GM21423 (cell line): ENCODE data around the gene WASHC4.

ENCODE experiments used
- ATAC-seq: cut with Tn5 transposase; IDR thresholded peaks from one replicate; pipeline ENCODE4 v1.9.1; 2021; ENCODE audit warnings: mild to moderate bottlenecking, moderate library complexity; ENCODE audit not compliant: unreplicated experiment

Gene WASHC4

GRCh38 chr12:105107494-105108371 lies at the start of gene WASHC4:
TSS of gene WASHC4 (plus strand) at chr12:105107731. CDS start at chr12:105107801, 70 bp downstream.
- peak; percentile 82 for ATAC-seq

GRCh38 chr12:105060715-105061378 lies 46.7 kb upstream of the WASHC4 start:
- no peak for ATAC-seq

DNA sequence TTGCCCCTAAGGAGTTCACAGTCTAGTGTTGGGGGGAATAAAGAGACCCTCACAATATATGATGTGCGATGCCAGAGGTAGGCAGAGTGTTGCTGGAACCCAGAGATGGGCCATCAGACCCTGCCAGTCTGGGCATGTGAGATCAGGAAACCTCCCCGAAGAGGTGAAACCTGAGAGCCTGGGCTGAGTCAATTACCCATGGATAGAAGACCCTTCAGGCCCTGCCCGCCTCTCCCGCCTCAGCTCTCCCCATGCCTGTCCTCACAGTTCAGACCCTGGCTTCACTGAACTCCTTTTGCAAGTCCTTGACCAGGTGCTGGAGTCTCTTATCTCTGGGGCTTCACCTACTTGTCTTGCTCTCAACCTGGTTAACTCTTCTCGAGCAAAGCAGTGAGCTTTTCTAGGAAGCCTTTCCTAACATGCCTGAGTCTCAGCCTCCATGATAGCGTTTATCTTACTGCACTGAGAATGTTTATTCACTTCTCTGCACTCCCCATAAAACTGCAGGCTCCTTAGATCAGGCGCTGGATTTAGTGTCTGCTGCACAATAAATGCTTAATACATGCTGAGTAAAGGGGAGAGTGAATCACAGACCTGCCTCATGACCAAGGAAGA lies 42.9 kb upstream of the WASHC4 start:
- ATAC-seq = no peak

- no peak for ATAC-seq
Observed at GRCh38 chr12:105067511-105068031, 40.0 kb upstream of the WASHC4 start.

GRCh38 chr12:105069936-105070702 lies 37.4 kb upstream of the WASHC4 start:
- no peak for ATAC-seq

DNA sequence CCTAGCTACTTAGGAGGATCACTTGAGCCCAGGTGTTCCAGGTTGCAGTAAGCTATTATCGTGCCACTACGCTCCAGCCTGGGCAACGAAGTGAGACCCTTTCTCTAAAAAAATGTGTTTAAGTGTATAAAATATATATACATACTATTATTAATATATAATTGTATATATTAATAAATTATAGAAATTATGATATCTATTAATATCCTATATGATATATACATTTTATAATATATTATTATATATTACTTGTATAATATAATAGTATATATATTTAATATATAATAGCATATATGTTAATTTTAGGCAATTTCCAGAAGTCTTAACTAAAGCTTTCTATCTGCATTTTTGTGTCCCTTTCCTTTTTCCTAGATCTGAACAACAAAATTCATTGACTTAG lies 35.5 kb upstream of the WASHC4 start:
- ATAC-seq = no peak

- no peak for ATAC-seq
Observed at GRCh38 chr12:105072888-105073488, 34.5 kb upstream of the WASHC4 start.

DNA sequence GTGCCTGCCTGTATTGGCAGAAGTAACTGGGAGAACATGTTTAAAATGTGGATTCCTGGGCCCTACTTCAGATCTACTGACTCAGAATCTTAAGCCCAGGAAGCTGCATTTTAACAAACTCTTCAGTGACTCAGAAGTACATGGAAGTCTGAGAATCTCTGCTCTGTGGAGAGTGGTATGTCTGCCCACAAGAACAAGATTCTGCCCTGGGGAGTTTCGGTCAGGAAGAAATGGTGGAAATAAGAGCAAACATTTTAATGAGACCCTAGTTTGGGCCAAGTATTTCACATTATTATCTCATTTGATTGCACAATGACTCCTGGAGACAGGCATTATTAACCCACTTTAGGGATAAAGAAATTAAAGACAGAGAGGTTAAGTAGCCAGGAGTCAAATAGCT lies 31.4 kb upstream of the WASHC4 start:
- ATAC-seq = no peak

DNA sequence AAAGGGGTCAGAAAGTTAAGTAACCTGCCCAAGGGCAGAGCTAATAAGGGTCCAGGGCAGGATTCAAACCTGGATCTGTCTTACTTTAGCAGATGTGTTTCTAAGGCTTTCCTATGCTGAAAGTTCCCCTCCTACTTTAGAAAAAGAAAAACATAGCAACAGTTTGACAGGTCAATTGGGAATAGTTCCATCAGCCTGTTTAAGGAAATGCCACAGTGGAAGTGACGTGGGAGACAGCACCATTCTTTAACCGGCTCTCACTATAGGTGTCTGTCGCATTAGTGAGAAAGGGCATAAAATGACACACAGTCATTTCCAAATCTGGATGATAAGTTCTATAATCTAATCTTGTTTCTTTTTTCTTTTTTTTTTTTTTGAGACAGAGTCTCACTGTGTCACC lies 30.6 kb upstream of the WASHC4 start:
- ATAC-seq = no peak

DNA sequence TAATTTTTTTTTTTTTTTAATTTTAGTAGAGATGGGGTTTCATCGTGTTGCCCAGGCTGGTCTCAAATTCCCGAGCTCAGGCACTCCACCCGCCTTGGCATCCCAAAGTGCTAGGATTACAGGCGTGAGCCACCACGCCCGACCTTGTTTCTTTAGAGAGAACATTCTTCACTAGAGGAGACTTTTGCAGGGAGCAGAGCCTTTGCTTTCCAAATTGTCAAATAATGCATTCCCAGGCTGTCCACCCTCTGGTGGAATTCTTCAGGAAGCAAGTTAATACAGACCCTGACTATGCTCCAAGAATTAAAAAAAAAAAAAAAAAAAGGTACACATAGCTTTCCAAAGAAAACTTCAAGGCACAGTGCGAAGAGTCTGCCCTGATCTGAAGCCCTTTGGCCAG lies 30.1 kb upstream of the WASHC4 start:
- ATAC-seq = no peak

DNA sequence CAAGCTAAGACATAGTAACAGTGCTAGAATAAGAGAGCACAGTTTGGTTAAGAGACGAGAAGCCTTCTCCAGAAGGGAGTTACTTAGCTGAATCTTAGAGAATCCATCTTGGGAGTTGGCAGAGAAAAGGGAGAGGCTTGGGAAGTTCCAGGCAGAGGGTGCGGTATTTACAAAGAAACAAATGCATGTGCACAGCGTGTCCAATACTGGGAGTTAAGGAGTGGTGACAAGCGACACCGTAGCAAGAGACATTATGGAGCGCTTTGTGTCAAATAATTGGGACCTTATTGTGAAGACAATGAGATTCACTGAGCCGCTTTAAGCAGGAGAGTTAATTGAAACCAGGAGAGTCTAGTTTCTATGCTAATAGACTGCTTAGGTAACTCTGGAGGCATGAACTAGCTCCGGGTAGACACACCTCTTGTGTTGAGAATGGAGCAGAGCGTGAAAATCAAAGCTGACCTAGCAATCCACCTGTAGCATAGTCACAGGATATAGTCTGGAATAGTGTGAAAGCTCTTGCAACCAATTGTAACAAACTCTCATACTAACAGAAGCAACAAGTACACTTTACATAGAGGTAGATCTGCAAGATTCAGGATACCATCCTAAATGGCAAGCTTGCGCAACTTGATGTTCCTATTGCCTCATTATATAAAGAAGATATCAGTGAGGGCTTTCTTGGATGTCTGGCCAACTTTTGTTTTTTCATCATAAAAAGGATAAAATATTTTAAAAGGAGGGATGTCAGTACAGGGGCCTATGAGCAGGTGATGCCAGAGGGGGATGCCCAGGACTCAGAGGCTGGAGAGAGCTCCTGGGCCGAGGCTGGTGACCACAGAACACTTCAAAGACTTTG lies 28.6 kb upstream of the WASHC4 start:
- no peak for ATAC-seq

DNA sequence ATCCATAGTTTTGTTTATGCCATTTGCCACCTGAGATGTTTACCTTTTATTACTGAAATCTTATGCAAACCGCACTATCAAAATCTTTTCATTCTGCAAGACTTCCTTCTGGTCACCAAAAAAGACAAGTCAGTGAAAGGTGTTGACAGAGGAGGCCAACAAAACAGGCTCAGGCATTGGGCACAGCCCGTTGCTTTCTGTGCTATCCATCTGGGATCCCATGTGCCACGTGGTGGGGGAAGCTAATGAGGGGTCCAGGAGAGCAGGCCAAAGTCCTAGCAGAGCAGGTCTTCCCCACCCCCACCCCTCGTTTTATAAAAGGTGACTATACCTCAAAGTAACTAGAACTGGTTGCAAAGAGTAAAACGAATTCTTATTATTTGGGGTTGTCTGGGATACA lies 24.5 kb upstream of the WASHC4 start:
- ATAC-seq = no peak

DNA sequence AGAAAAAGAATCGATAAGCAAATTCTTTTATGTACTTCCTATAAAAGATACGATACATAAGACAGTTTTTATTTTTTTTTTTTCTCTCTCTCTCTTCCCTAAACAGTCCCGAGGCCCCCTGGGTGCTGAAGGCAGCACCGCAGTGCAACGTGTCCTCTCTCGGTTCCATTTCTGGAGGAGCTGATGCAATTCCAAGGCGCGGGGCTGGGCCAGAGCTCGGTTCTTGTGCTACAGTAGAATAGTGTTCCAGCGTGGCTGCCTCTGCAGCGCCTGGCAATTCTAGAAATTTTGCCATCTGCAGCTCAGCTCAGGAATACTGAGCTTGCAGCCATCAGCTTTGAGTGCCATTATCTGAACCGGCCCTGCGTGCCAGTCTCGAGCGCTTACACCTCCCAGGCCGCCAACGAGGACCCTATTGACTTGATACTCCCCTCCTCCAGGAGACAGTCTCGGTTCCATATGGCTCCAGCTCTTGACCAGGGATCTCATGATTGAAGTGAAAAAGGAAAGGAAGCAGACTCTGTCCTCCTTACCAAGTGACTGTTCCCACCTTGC lies 23.9 kb upstream of the WASHC4 start:
- ATAC-seq = peak; percentile 29

GRCh38 chr12:105084251-105085250 lies 23.0 kb upstream of the WASHC4 start, which contains the start of gene ALDH1L2:
TSS of gene ALDH1L2 (minus strand) at chr12:105084458. CDS start at chr12:105084436, 22 bp downstream.
- peak; percentile 85 for ATAC-seq

DNA sequence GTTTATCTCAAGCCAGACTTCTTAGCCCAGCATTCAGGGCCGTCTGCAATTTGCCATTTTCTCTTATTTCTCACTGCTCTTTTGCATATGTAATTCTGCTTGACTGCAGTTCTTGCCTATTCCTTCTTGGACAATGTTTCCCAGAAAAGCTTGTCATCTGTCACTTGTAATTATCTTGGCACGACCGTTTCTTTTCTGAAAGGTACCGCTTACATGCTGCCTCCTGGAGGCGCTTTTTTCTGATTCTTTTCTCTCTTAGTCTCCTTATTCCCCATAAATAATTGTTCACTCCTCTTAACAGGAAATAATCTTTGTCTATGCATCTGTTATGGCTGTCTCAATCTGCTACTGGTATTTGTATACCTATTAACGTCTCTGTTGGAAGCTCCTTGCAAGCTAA lies 22.0 kb upstream of the WASHC4 start:
- ATAC-seq = no peak

DNA sequence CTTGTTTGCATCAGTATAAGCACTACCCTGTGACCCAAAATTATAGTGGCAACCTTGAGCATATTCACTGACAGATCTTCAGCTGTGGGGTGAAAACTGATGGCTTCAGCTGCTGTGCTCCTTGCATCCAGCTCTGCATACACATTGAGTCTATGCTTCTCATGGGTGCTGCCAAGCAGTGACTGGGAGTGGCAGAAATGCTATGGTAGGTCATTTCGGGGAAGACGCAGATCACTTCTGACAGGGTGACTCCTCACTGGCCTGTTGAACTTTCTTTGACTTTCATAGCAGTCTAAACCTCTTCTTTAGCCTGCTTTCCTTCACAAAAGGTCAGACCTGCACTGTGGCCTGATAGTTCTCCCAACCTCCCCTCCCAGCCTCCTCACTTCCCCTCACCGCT lies 17.7 kb upstream of the WASHC4 start:
- ATAC-seq = no peak

DNA sequence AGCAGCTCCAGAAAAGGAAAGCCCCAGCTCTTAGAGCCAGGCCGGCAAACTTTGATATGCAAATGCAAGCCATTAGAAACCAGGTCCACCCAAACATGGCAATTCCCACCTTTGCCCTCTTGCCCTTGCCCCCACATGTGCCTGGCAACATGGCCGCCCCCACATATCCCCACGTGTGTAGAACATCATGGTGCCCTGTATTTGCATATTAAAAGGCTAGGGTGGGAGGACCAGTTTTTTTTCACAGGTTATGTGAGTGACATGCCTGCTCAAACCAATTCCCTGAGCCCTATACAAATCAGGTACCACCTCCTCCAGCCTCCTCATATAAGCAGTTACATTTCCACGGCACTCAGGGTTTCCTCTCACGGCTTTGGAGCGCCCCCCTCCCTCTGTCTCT lies 17.2 kb upstream of the WASHC4 start:
- ATAC-seq = no peak
